DND-41 (cell line): ENCODE measurements around the gene THRB.

Experiments
- ATAC-seq: fragments of 200-7000 bp; cut with Tn5 transposase; 3 replicates; pipeline ENCODE4 v1.9.1; 2021; ENCODE audit warnings: low read depth; ENCODE audit not compliant: insufficient read depth
- DNase-seq: peaks from one replicate; pipeline ENCODE4 v3.0.0-alpha.2; 2020
- H2AFZ ChIP-seq: 2 replicates; pipeline ENCODE4 v1.6.0; 2012; ENCODE audit warnings: low read depth, low read length
- H3K27ac ChIP-seq: 2 replicates; pipeline ENCODE4 v1.5.1; 2012; ENCODE audit warnings: low read length, inconsistent platforms
- H3K27me3 ChIP-seq: fragments of 200-600 bp; sonication (generic); 2 replicates; pipeline ENCODE4 v1.6.0; 2012; ENCODE audit warnings: low read length, mild to moderate bottlenecking, inconsistent platforms; ENCODE audit not compliant: insufficient read depth, poor library complexity
- H3K36me3 ChIP-seq: 2 replicates; pipeline ENCODE4 v1.5.1; 2012; ENCODE audit warnings: low read length, inconsistent platforms; ENCODE audit not compliant: insufficient read depth
- H3K4me1 ChIP-seq: 2 replicates; pipeline ENCODE4 v1.5.1; 2012; ENCODE audit warnings: mild to moderate bottlenecking, low read length; ENCODE audit not compliant: insufficient read depth
- H3K4me2 ChIP-seq: 2 replicates; pipeline ENCODE4 v1.6.0; 2012; ENCODE audit warnings: mild to moderate bottlenecking, moderate library complexity, low read length, inconsistent platforms; ENCODE audit not compliant: insufficient read depth
- H3K4me3 ChIP-seq, 2 experiments: fragments of 200-600 bp in 1 of 2; shearing (Covaris generic) in 1 of 2; 2 replicates each; pipeline ENCODE4 v1.5.1; 2012 to 2016; ENCODE audit warnings: inconsistent platforms in 2 of 2, low read length in 2 of 2, mild to moderate bottlenecking in 2 of 2, low read depth in 1 of 2, moderate library complexity in 1 of 2
- H3K79me2 ChIP-seq: 2 replicates; pipeline ENCODE4 v1.6.0; 2012; ENCODE audit warnings: low read length, inconsistent platforms; ENCODE audit not compliant: insufficient read depth
- H3K9ac ChIP-seq: 2 replicates; pipeline ENCODE4 v1.6.0; 2012; ENCODE audit warnings: low read depth, mild to moderate bottlenecking, inconsistent platforms, low read length, moderate library complexity
- H3K9me3 ChIP-seq: 2 replicates; pipeline ENCODE4 v1.5.1; 2012; ENCODE audit warnings: low read length, moderate library complexity, mild to moderate bottlenecking, inconsistent platforms; ENCODE audit not compliant: insufficient read depth, severe bottlenecking
- H4K20me1 ChIP-seq: 2 replicates; pipeline ENCODE4 v1.6.0; 2012; ENCODE audit warnings: low read length; ENCODE audit not compliant: insufficient read depth
- CTCF ChIP-seq: IDR thresholded peaks from 2 replicates; pipeline ENCODE4 v1.5.1; 2012; ENCODE audit warnings: borderline replicate concordance, low read length, moderate library complexity, mild to moderate bottlenecking; ENCODE audit not compliant: poor library complexity, severe bottlenecking; ENCODE audit errors: extremely low read depth
- EZH2 ChIP-seq: IDR thresholded peaks from 3 replicates; pipeline ENCODE4 v1.6.1; 2012; ENCODE audit warnings: borderline replicate concordance, low read depth, mild to moderate bottlenecking, moderate library complexity, low read length, inconsistent platforms; ENCODE audit not compliant: severe bottlenecking

The THRB gene

GRCh38 chr3:24368605-24369004, 126.0 kb downstream of the THRB start:
- ATAC-seq: no peak
- Histone ChIP-seq H3K36me3 (no peaks in the 10 kb centered on the region), H3K27me3 (no peaks in the 10 kb centered on the region)

GRCh38 chr3:24367664-24368264, 126.9 kb downstream of the THRB start:
- Histone ChIP-seq H3K9ac (no peak overlapping the region), H2AFZ (no peak overlapping the region), H3K4me3 (no peak overlapping the region), H4K20me1 (no peaks in the 10 kb centered on the region), H3K36me3 (no peaks in the 10 kb centered on the region), H3K79me2 (no peaks in the 10 kb centered on the region), H3K4me2 (no peak overlapping the region), H3K4me1 (no peaks in the 10 kb centered on the region), H3K27me3 (no peaks in the 10 kb centered on the region), H3K9me3 (no peaks in the 10 kb centered on the region), H3K27ac (no peak overlapping the region)
- no peak for DNase-seq
- ATAC-seq: no peak
- TF ChIP-seq EZH2 (no peak), CTCF (no peak)

More at GRCh38 chr3:24368605-24369004, 126.0 kb downstream of the THRB start:
- Histone ChIP-seq H3K4me1 (no peaks in the 10 kb centered on the region), H3K9me3 (no peaks in the 10 kb centered on the region), H3K4me2 (no peak overlapping the region), H2AFZ (no peak overlapping the region), H3K27ac (no peak overlapping the region), H3K4me3 (no peak overlapping the region), H4K20me1 (no peaks in the 10 kb centered on the region), H3K9ac (no peak overlapping the region), H3K79me2 (no peaks in the 10 kb centered on the region)
- TF ChIP-seq CTCF: no peak
- no peak for TF ChIP-seq EZH2
- DNase-seq: no peak

- no peaks in the 10 kb centered on the region for H3K79me2 ChIP-seq
- H3K4me3 ChIP-seq: no peak overlapping the region
- no peaks in the 10 kb centered on the region for H3K9me3 ChIP-seq
- H3K4me2 ChIP-seq: no peak overlapping the region
- no peaks in the 10 kb centered on the region for H3K36me3 ChIP-seq
- no peak overlapping the region for H2AFZ ChIP-seq
- H3K9ac ChIP-seq: no peak overlapping the region
- H4K20me1 ChIP-seq: no peaks in the 10 kb centered on the region
- ATAC-seq (no peak), DNase-seq (no peak)
- H3K4me1 ChIP-seq: no peaks in the 10 kb centered on the region
- H3K27me3 ChIP-seq: no peaks in the 10 kb centered on the region
- no peak for TF ChIP-seq EZH2
- TF ChIP-seq CTCF: no peak
- H3K27ac ChIP-seq: no peak overlapping the region
Observed at GRCh38 chr3:24367216-24367615, 127.4 kb downstream of the THRB start.
